GM12878 (cell line): ENCODE data around the gene TLE2. TPM values are rescaled to one million over a fixed set of nuclear protein-coding genes. Genes with fewer than 3 reads are reported as not detected.

Experiments
- ATF7 ChIP-seq: fragments of 450-650 bp; IDR thresholded peaks from 2 replicates; pipeline ENCODE4 v1.6.1; 2016; ENCODE audit warnings: low read depth, mild to moderate bottlenecking
- CBX3 ChIP-seq: fragments of 200-600 bp; sonication (generic); IDR thresholded peaks from 2 replicates; pipeline ENCODE4 v1.6.1; 2016; ENCODE audit warnings: low read depth, borderline replicate concordance
- CREB1 ChIP-seq: IDR thresholded peaks from 2 replicates; pipeline ENCODE4 v1.6.1; 2012; ENCODE audit warnings: low read depth, mild to moderate bottlenecking, inconsistent platforms
- EED ChIP-seq: sonication (generic); IDR thresholded peaks from 2 replicates; pipeline ENCODE4 v1.6.1; 2016; ENCODE audit warnings: antibody characterized with exemption, low read depth
- ESRRA ChIP-seq: IDR thresholded peaks from 2 replicates; pipeline ENCODE4 v1.6.1; 2012; ENCODE audit warnings: mild to moderate bottlenecking, low read length, improper control_type of control experiment
- FOXK2 ChIP-seq: fragments of 450-650 bp; IDR thresholded peaks from 2 replicates; pipeline ENCODE4 v1.6.1; 2017; ENCODE audit warnings: mild to moderate bottlenecking, moderate library complexity
- MXI1 ChIP-seq: fragments of 150-350 bp; IDR thresholded peaks from 2 replicates; pipeline ENCODE4 v1.6.1; 2011; ENCODE audit warnings: low read depth, mild to moderate bottlenecking, inconsistent platforms, low read length, improper control_type of control experiment
- NR2F1 ChIP-seq: fragments of 450-650 bp; conservative IDR thresholded peaks from 2 replicates; pipeline ENCODE4 v1.6.1; 2017; ENCODE audit warnings: mild to moderate bottlenecking
- RUNX3 ChIP-seq: IDR thresholded peaks from 2 replicates; pipeline ENCODE4 v1.6.1; 2012; ENCODE audit warnings: low read length, inconsistent platforms
- SMARCA5 ChIP-seq: fragments of 450-650 bp; IDR thresholded peaks from 2 replicates; pipeline ENCODE4 v1.6.1; 2017; ENCODE audit warnings: mild to moderate bottlenecking
- SRF ChIP-seq, 2 experiments: IDR thresholded peaks; 2 replicates each; pipeline ENCODE4 v1.6.1; 2011; ENCODE audit warnings: low read depth in 2 of 2, low read length in 2 of 2, mild to moderate bottlenecking in 1 of 2, moderate library complexity in 1 of 2
- STAT1 ChIP-seq: fragments of 450-650 bp; conservative IDR thresholded peaks from 2 replicates; pipeline ENCODE4 v1.6.1; 2014; ENCODE audit warnings: antibody characterized with exemption, mild to moderate bottlenecking
- TCF3 ChIP-seq: IDR thresholded peaks from 2 replicates; pipeline ENCODE4 v1.6.1; 2012; ENCODE audit warnings: low read depth, mild to moderate bottlenecking, low read length, borderline replicate concordance; ENCODE audit not compliant: insufficient read depth
- YY1 ChIP-seq: IDR thresholded peaks from 2 replicates; pipeline ENCODE4 v1.6.1; 2011; ENCODE audit warnings: low read depth, mild to moderate bottlenecking, low read length
- ZNF217 ChIP-seq: fragments of 450-650 bp; IDR thresholded peaks from 2 replicates; pipeline ENCODE4 v1.6.1; 2017; ENCODE audit warnings: antibody characterized with exemption, mild to moderate bottlenecking
- ZNF274 ChIP-seq: IDR thresholded peaks from one replicate; pipeline ENCODE4 v1.8.0; 2011; ENCODE audit not compliant: insufficient read length, insufficient read depth
- polyA plus RNA-seq, 11 experiments: library from polyadenylated mRNA; depleted of rRNA in 4 of 11; unstranded in 6 of 11; stranded (reverse) in 5 of 11; fragments of >200 nt; fragmentation: Nextera tagmentation in 4 of 11; fragmentation: Illumina TruSeq in 1 of 11; extraction: Ambion mirVana in 4 of 11; extraction: Trizol in 1 of 11; gene quantifications; 1 replicate in 1 of 11; 2 replicates in 10 of 11; pipeline versions ENCODE4 v1.2.1 to v1.2.3, GENCODE V29; 2011 to 2016; ENCODE audit warnings: inconsistent platforms in 2 of 11, missing spikeins in 2 of 11, low read depth in 1 of 11
- total RNA-seq, 4 experiments: library from RNA; depleted of rRNA in 3 of 4; stranded (reverse); fragments of >200 nt in 3 of 4; fragmentation: Illumina TruSeq in 1 of 4; extraction: Trizol in 1 of 4; gene quantifications; 2 replicates each; pipeline versions ENCODE4 v1.2.1 to v1.2.3, GENCODE V29; 2013 to 2021
- TF ChIP-seq, protein P1 (sequence below): IDR thresholded peaks from 2 replicates; pipeline ENCODE4 v1.6.1; 2011; ENCODE audit warnings: low read depth, mild to moderate bottlenecking, low read length, moderate library complexity, borderline replicate concordance; ENCODE audit errors: extremely low read depth
- TF ChIP-seq, protein P2 (sequence below): IDR thresholded peaks from 2 replicates; pipeline ENCODE4 v1.6.1; 2011; ENCODE audit warnings: mild to moderate bottlenecking, low read depth, low read length, moderate library complexity; ENCODE audit not compliant: insufficient replicate concordance
- TF ChIP-seq, protein P3 (sequence below): fragments of 450-650 bp; IDR thresholded peaks from 2 replicates; pipeline ENCODE4 v1.6.1; 2016; ENCODE audit warnings: mild to moderate bottlenecking, moderate library complexity, borderline replicate concordance
- TF ChIP-seq, protein P4 (sequence below): fragments of 450-650 bp; IDR thresholded peaks from 2 replicates; pipeline ENCODE4 v1.6.1; 2018; ENCODE audit warnings: mild to moderate bottlenecking, low read depth, moderate library complexity; ENCODE audit not compliant: partially characterized antibody

TLE2 gene
- total and polyA plus RNA-seq, 10 of the 15 experiments (the other 5 are each of a cell fraction or from before 2014, with no cell fraction given) = 0.05 to 0.21 (median 0.11) TPM; not detected in 5

DNA sequence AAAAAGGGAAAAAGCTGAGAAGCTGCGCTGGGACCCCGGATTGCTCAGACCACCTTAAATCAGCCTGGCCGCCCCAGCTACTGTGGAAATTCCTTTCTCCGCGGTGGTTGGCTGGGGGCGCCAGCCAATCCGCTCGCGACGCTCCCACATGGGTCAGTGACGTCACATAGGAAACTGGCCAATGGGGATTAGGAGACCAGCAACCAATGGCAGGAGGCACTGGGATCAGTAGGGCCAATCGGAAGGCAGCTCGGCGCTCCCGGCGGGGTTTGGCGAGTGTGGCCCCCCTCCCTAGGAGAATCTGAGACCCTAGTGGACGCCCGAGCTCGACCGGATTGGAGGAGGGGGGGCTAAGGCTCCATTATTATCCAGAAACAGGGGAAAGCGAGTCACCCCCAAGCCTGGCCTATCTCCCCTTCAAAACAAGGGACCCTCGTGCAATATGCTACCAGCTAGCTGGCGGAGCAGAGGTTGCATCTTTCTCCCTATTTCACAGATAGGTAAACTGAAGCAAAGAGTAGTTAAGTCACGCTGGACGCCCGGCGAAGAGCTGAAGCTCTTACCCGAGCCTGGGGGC, 6.5 kb upstream of the TLE2 start (continued):
- TF ChIP-seq, protein P1, sequence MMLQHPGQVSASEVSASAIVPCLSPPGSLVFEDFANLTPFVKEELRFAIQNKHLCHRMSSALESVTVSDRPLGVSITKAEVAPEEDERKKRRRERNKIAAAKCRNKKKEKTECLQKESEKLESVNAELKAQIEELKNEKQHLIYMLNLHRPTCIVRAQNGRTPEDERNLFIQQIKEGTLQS = no peak
- TF ChIP-seq ZNF274 = no peak
- TF ChIP-seq RUNX3 = no peak
- no peak; the same call in 1 of the 2 replicates for TF ChIP-seq YY1
- no peak; the same call in none of the 2 replicates for TF ChIP-seq MXI1
- TF ChIP-seq SMARCA5 = peak; percentile 97
- TF ChIP-seq TCF3 = no peak
- TF ChIP-seq, protein P2, sequence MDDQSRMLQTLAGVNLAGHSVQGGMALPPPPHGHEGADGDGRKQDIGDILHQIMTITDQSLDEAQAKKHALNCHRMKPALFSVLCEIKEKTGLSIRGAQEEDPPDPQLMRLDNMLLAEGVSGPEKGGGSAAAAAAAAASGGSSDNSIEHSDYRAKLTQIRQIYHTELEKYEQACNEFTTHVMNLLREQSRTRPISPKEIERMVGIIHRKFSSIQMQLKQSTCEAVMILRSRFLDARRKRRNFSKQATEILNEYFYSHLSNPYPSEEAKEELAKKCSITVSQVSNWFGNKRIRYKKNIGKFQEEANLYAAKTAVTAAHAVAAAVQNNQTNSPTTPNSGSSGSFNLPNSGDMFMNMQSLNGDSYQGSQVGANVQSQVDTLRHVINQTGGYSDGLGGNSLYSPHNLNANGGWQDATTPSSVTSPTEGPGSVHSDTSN = no peak
- TF ChIP-seq, protein P3, sequence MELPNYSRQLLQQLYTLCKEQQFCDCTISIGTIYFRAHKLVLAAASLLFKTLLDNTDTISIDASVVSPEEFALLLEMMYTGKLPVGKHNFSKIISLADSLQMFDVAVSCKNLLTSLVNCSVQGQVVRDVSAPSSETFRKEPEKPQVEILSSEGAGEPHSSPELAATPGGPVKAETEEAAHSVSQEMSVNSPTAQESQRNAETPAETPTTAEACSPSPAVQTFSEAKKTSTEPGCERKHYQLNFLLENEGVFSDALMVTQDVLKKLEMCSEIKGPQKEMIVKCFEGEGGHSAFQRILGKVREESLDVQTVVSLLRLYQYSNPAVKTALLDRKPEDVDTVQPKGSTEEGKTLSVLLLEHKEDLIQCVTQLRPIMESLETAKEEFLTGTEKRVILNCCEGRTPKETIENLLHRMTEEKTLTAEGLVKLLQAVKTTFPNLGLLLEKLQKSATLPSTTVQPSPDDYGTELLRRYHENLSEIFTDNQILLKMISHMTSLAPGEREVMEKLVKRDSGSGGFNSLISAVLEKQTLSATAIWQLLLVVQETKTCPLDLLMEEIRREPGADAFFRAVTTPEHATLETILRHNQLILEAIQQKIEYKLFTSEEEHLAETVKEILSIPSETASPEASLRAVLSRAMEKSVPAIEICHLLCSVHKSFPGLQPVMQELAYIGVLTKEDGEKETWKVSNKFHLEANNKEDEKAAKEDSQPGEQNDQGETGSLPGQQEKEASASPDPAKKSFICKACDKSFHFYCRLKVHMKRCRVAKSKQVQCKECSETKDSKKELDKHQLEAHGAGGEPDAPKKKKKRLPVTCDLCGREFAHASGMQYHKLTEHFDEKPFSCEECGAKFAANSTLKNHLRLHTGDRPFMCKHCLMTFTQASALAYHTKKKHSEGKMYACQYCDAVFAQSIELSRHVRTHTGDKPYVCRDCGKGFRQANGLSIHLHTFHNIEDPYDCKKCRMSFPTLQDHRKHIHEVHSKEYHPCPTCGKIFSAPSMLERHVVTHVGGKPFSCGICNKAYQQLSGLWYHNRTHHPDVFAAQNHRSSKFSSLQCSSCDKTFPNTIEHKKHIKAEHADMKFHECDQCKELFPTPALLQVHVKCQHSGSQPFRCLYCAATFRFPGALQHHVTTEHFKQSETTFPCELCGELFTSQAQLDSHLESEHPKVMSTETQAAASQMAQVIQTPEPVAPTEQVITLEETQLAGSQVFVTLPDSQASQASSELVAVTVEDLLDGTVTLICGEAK = no peak
- TF ChIP-seq ESRRA = no peak
- TF ChIP-seq CREB1 = peak; percentile 92
- TF ChIP-seq, protein P4, sequence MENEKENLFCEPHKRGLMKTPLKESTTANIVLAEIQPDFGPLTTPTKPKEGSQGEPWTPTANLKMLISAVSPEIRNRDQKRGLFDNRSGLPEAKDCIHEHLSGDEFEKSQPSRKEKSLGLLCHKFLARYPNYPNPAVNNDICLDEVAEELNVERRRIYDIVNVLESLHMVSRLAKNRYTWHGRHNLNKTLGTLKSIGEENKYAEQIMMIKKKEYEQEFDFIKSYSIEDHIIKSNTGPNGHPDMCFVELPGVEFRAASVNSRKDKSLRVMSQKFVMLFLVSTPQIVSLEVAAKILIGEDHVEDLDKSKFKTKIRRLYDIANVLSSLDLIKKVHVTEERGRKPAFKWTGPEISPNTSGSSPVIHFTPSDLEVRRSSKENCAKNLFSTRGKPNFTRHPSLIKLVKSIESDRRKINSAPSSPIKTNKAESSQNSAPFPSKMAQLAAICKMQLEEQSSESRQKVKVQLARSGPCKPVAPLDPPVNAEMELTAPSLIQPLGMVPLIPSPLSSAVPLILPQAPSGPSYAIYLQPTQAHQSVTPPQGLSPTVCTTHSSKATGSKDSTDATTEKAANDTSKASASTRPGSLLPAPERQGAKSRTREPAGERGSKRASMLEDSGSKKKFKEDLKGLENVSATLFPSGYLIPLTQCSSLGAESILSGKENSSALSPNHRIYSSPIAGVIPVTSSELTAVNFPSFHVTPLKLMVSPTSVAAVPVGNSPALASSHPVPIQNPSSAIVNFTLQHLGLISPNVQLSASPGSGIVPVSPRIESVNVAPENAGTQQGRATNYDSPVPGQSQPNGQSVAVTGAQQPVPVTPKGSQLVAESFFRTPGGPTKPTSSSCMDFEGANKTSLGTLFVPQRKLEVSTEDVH = no peak
- no peak for TF ChIP-seq CBX3
- TF ChIP-seq SRF (IDR thresholded peaks at IDR 0.05; ENCODE audit: low read depth in 2 of 2, low read length in 2 of 2) = no peak
- TF ChIP-seq EED = no peak
- no peak for TF ChIP-seq STAT1
- TF ChIP-seq NR2F1 = no peak
- TF ChIP-seq FOXK2 = no peak
- peak; percentile 96; the same call in 1 of the 2 replicates for TF ChIP-seq ZNF217
- peak; percentile 99 for TF ChIP-seq ATF7
